OCI-LY7 (cell line): Measurements from ENCODE around the gene DIAPH1. TPM values are rescaled to one million over a fixed set of nuclear protein-coding genes. Genes with fewer than 3 reads are reported as not detected.

Experiments
- BruUV-seq: library from RNA; stranded (reverse); fragments of 400-500 nt; replicated peaks from 2 replicates; lab custom pipeline; 2021; lab: Mats Ljungman, UMichigan
- CTCF ChIA-PET: fragments of 300-600 bp; sonication (Branson Sonifier 250); formaldehyde crosslinking; loops from one replicate; lab custom pipeline; 2022; ENCODE audit warnings: antibody characterized with exemption; ENCODE audit not compliant: unreplicated experiment; lab: Charles Lee
- POLR2A ChIA-PET: fragments of 300-600 bp; sonication (Branson Sonifier 250); formaldehyde crosslinking; loops from one replicate; lab custom pipeline; 2022; ENCODE audit warnings: antibody characterized with exemption; lab: Charles Lee
- DNase-seq: peaks from one replicate; pipeline ENCODE4 v3.0.0-alpha.2; 2015; ENCODE audit warnings: low spot score
- H2AFZ ChIP-seq: fragments of 200-600 bp; sonication (generic), shearing (Covaris generic); 2 replicates; pipeline ENCODE4 v1.6.1; 2014; ENCODE audit warnings: mild to moderate bottlenecking, antibody characterized with exemption, low read length, moderate library complexity
- H3K27ac ChIP-seq: fragments of 200-600 bp; sonication (generic); 2 replicates; pipeline ENCODE4 v1.5.1; 2014; ENCODE audit warnings: mixed run types, low read depth, mild to moderate bottlenecking, moderate library complexity, low read length, inconsistent platforms; ENCODE audit not compliant: poor library complexity, severe bottlenecking
- H3K36me3 ChIP-seq: fragments of 200-600 bp; sonication (generic); 2 replicates; pipeline ENCODE4 v1.6.1; 2014; ENCODE audit warnings: mild to moderate bottlenecking, antibody characterized with exemption, low read length, moderate library complexity, mixed read lengths; ENCODE audit not compliant: insufficient read depth
- H3K4me1 ChIP-seq: fragments of 200-600 bp; sonication (generic); 2 replicates; pipeline ENCODE4 v1.5.1; 2014; ENCODE audit warnings: mild to moderate bottlenecking, low read length; ENCODE audit not compliant: insufficient read depth, poor library complexity, severe bottlenecking
- H3K4me2 ChIP-seq: fragments of 200-600 bp; sonication (generic); 2 replicates; pipeline ENCODE4 v1.6.1; 2014; ENCODE audit warnings: mild to moderate bottlenecking, low read length
- H3K4me3 ChIP-seq: fragments of 200-600 bp; sonication (generic); 2 replicates; pipeline ENCODE4 v1.5.1; 2014; ENCODE audit warnings: mild to moderate bottlenecking, low read depth, low read length; ENCODE audit not compliant: poor library complexity, severe bottlenecking
- H3K79me2 ChIP-seq: fragments of 200-600 bp; sonication (generic); 2 replicates; pipeline ENCODE4 v1.6.1; 2016; ENCODE audit warnings: low read depth, mild to moderate bottlenecking, low read length, moderate library complexity, mixed read lengths; ENCODE audit not compliant: insufficient read depth
- H3K9me2 ChIP-seq: fragments of 200-600 bp; sonication (generic); 2 replicates; pipeline ENCODE4 v1.6.1; 2016; ENCODE audit warnings: mild to moderate bottlenecking, low read length, mixed read lengths; ENCODE audit not compliant: insufficient read depth
- H3K9me3 ChIP-seq: fragments of 200-600 bp; sonication (generic); 2 replicates; pipeline ENCODE4 v1.6.1; 2014; ENCODE audit warnings: mild to moderate bottlenecking, mixed run types, low read length, mixed read lengths
- H4K20me1 ChIP-seq: fragments of 200-600 bp; sonication (generic); 2 replicates; pipeline ENCODE4 v1.6.1; 2014; ENCODE audit warnings: mild to moderate bottlenecking, antibody characterized with exemption, low read length, moderate library complexity, mixed read lengths; ENCODE audit not compliant: insufficient read depth
- EZH2phosphoT487 ChIP-seq: fragments of 200-600 bp; sonication (generic); IDR thresholded peaks from 2 replicates; pipeline ENCODE4 v1.6.1; 2018; ENCODE audit warnings: low read depth, borderline replicate concordance, mild to moderate bottlenecking, mixed run types, antibody characterized with exemption, low read length, moderate library complexity, mixed read lengths
- intact Hi-C: fragments of 100-400 bp; cut with micrococcal nuclease; formaldehyde crosslinking; loops from one replicate; pipeline ENCODE4 v1.10.0; 2022; ENCODE audit not compliant: unreplicated experiment
- total RNA-seq, 2 experiments: library from RNA; depleted of rRNA in 1 of 2; stranded (reverse); fragments of >200 nt in 1 of 2; shearing (Covaris generic) in 1 of 2; gene quantifications; 2 replicates each; pipeline ENCODE4 v1.2.3, GENCODE V29; 2014 to 2022
- TF ChIP-seq, protein P1 (sequence below): fragments of 200-600 bp; sonication (generic); conservative IDR thresholded peaks from 2 replicates; pipeline ENCODE4 v1.5.1; 2014; ENCODE audit warnings: mild to moderate bottlenecking, antibody characterized with exemption, low read length, moderate library complexity, mixed read lengths

Gene DIAPH1
- total RNA-seq, 2 experiments from 2014 or later: 78.8 to 174 TPM

GRCh38 chr5:141598391-141599345 lies 20.1 kb downstream of the DIAPH1 start:
- TF ChIP-seq EZH2phosphoT487: no peak
- TF ChIP-seq, protein P1, sequence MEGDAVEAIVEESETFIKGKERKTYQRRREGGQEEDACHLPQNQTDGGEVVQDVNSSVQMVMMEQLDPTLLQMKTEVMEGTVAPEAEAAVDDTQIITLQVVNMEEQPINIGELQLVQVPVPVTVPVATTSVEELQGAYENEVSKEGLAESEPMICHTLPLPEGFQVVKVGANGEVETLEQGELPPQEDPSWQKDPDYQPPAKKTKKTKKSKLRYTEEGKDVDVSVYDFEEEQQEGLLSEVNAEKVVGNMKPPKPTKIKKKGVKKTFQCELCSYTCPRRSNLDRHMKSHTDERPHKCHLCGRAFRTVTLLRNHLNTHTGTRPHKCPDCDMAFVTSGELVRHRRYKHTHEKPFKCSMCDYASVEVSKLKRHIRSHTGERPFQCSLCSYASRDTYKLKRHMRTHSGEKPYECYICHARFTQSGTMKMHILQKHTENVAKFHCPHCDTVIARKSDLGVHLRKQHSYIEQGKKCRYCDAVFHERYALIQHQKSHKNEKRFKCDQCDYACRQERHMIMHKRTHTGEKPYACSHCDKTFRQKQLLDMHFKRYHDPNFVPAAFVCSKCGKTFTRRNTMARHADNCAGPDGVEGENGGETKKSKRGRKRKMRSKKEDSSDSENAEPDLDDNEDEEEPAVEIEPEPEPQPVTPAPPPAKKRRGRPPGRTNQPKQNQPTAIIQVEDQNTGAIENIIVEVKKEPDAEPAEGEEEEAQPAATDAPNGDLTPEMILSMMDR: no peak
- Histone ChIP-seq H3K4me3 (no peak overlapping the region), H3K4me2 (no peak overlapping the region), H3K9me3 (no peaks in the 10 kb centered on the region), H3K27ac (no peak overlapping the region), H3K9me2 (no peaks in the 10 kb centered on the region), H4K20me1 (no peaks in the 10 kb centered on the region), H3K4me1 (peaks cover 22% of the 10 kb centered on the region), H3K36me3 (peaks cover 32% of the 10 kb centered on the region), H3K79me2 (peaks cover 70% of the 10 kb centered on the region), H2AFZ (no peak overlapping the region)
- ChIA-PET CTCF (no interaction called here), POLR2A (interaction anchor here (0.6 to 2.1 kb wide), 7 partner anchors 8 to 994 kb away, joined by 3 to 14 read pairs (median 3); no protein-coding TSS in a partner anchor)
- no peak for DNase-seq
- intact Hi-C loops: no loop called here
- BruUV-seq: no TSS peak

GRCh38 chr5:141597814-141598213 lies 21.0 kb downstream of the DIAPH1 start:
- POLR2A ChIA-PET: interaction anchor here (0.6 to 2.1 kb wide), 9 partner anchors 9 to 993 kb away, joined by 3 to 14 read pairs (median 4); no protein-coding TSS in a partner anchor
- no TSS peak for BruUV-seq
- intact Hi-C loops: no loop called here

More at GRCh38 chr5:141597814-141598213, 21.0 kb downstream of the DIAPH1 start:
- CTCF ChIA-PET: no interaction called here
- H4K20me1 ChIP-seq: no peaks in the 10 kb centered on the region
- no peaks in the 10 kb centered on the region for H3K9me2 ChIP-seq
- H3K36me3 ChIP-seq: peaks cover 27% of the 10 kb centered on the region
- H3K4me3 ChIP-seq: no peak overlapping the region
- H3K9me3 ChIP-seq: no peaks in the 10 kb centered on the region
- peaks cover 21% of the 10 kb centered on the region for H3K4me1 ChIP-seq
- H2AFZ ChIP-seq: no peak overlapping the region
- TF ChIP-seq, protein P1: no peak
- no peak for TF ChIP-seq EZH2phosphoT487
- DNase-seq: no peak
- peaks cover 61% of the 10 kb centered on the region for H3K79me2 ChIP-seq
- H3K4me2 ChIP-seq: no peak overlapping the region
- H3K27ac ChIP-seq: no peak overlapping the region
